Measurements from ENCODE around the gene TMPRSS3. TPM values are rescaled to one million over a fixed set of nuclear protein-coding genes. Genes with fewer than 3 reads are reported as not detected.

Gene TMPRSS3
- total and polyA plus RNA-seq, 9 of the 15 experiments (the other 6 are each of a cell fraction or from before 2014, with no cell fraction given), result 0.07 TPM; not detected in 8

GRCh38 chr21:42390696-42391095 is 5.2 kb downstream of the TMPRSS3 start (continued):
- no peak for TF ChIP-seq ZNF124 (CRISPR knock-in tag; IDR thresholded peaks at IDR 0.05)
- no peak for TF ChIP-seq HLTF (IDR thresholded peaks at IDR 0.05)
- no peak for TF ChIP-seq ZFPM2 (CRISPR knock-in tag; IDR thresholded peaks at IDR 0.05)
- no peak for TF ChIP-seq SLC30A9 (CRISPR knock-in tag; IDR thresholded peaks at IDR 0.05)
- no peak for TF ChIP-seq ADNP (tag; IDR thresholded peaks at IDR 0.05)
- no peak for TF ChIP-seq GATAD2A (IDR thresholded peaks at IDR 0.05)

GRCh38 chr21:42390193-42390592 is 5.7 kb downstream of the TMPRSS3 start:
- in situ Hi-C loops (cut with MboI), result no loop called here
- H3K79me2 ChIP-seq (ENCODE audit: control insufficient read depth, insufficient read depth, low read length), result no peaks in the 10 kb centered on the region
- CTCF ChIA-PET (ENCODE audit: low intra/inter-chr PET ratio), result interaction anchor here (0.7 kb wide), 1 partner anchor 123 kb away, joined by 3 read pairs; no protein-coding TSS in a partner anchor
- no peak overlapping the region for H3K4me2 ChIP-seq (ENCODE audit: insufficient read depth, low read length)
- H2AFZ ChIP-seq (ENCODE audit: low read depth, low read length), result no peak overlapping the region
- H3K9me1 ChIP-seq (ENCODE audit: control insufficient read depth, insufficient read depth, low read length), result no peaks in the 10 kb centered on the region
- H4K20me1 ChIP-seq (replicated peaks; ENCODE audit: control insufficient read depth, insufficient read depth, low read length), result no peaks in the 10 kb centered on the region
- no peak for DNase-seq (ENCODE audit: extremely low read depth in 1 of 4, low spot score in 3 of 4)
- peaks cover 10 to 35% of the 10 kb centered on the region in 2 experiments for H3K27me3 ChIP-seq (ENCODE audit: control insufficient read depth in 2 of 2, insufficient read depth in 2 of 2, low read length in 2 of 2)
- POLR2A ChIA-PET, result no interaction called here
- H3K4me1 ChIP-seq (replicated peaks in 1 of 2; ENCODE audit: control insufficient read depth in 2 of 2, insufficient read depth in 2 of 2, low read length in 2 of 2), result peaks cover 10 to 13% of the 10 kb centered on the region in 2 experiments; a peak in 3 of 5 replicates
- WGBS (ENCODE audit: insufficient coverage, low coverage, missing lambda C conversion rate), result 15% methylated on average over 5 of the region's 5 CpGs
- no peak overlapping the region for H3K9ac ChIP-seq (ENCODE audit: insufficient read depth in 1 of 2, low read depth in 2 of 2, low read length in 2 of 2)
- intact Hi-C loops (cut with micrococcal nuclease), result no loop called here
- no peaks in the 10 kb centered on the region for H3K9me3 ChIP-seq (replicated peaks; ENCODE audit: control insufficient read depth, insufficient read depth, low read depth, low read length)
- no peak overlapping the region for H3K4me3 ChIP-seq
- no peak overlapping the region for H3K27ac ChIP-seq (ENCODE audit: extremely low read depth, low read depth, low read length)
- ATAC-seq, result no peak
- FAIRE-seq, result no peak
- BruUV-seq (replicated peaks), result no TSS peak
- H3K36me3 ChIP-seq (ENCODE audit: control insufficient read depth, insufficient read depth, low read length), result no peaks in the 10 kb centered on the region
- TF ChIP-seq TCF7L2 (IDR thresholded peaks at IDR 0.05; ENCODE audit: low read depth, low read length) (no peak), ETV1 (tag; conservative IDR thresholded peaks at IDR 0.05; ENCODE audit: low read depth) (no peak), DMBX1 (CRISPR knock-in tag; IDR thresholded peaks at IDR 0.05; ENCODE audit: borderline replicate concordance) (no peak), CREB3L1 (IDR thresholded peaks at IDR 0.05; ENCODE audit: borderline replicate concordance, low read depth) (no peak), ELF2 (CRISPR knock-in tag; IDR thresholded peaks at IDR 0.05) (no peak)
